HepG2 (cell line): ENCODE measurements around the gene EFNA4. TPM values are rescaled to one million over a fixed set of nuclear protein-coding genes. Genes with fewer than 3 reads are reported as not detected.
A peak's percentile ranks its signal among the peaks of the same experiment; 100 is the strongest.

ENCODE experiments used
- AKAP8 ChIP-seq: sonication (generic); formaldehyde crosslinking; IDR thresholded peaks from 2 replicates; pipeline ENCODE4 v1.5.1; 2020; ENCODE audit warnings: mild to moderate bottlenecking, missing genetic modification reagents
- BCL6 ChIP-seq: IDR thresholded peaks from 2 replicates; pipeline ENCODE4 v1.6.1; 2016; ENCODE audit warnings: missing genetic modification reagents, missing compliant biosample characterization
- E2F1 ChIP-seq: sonication (generic); formaldehyde crosslinking; IDR thresholded peaks from 2 replicates; pipeline ENCODE4 v1.5.0; 2020; ENCODE audit warnings: missing genetic modification reagents
- GFI1 ChIP-seq: sonication (generic); formaldehyde crosslinking; IDR thresholded peaks from 2 replicates; pipeline ENCODE4 v1.5.0; 2020; ENCODE audit warnings: missing genetic modification reagents, mild to moderate bottlenecking, borderline replicate concordance
- HNF1B ChIP-seq: sonication (generic); formaldehyde crosslinking; IDR thresholded peaks from 2 replicates; pipeline ENCODE4 v1.5.1; 2020; ENCODE audit warnings: mild to moderate bottlenecking, moderate library complexity, missing genetic modification reagents
- HOXA3 ChIP-seq: sonication (generic); formaldehyde crosslinking; IDR thresholded peaks from 2 replicates; pipeline ENCODE4 v1.5.0; 2020; ENCODE audit warnings: missing genetic modification reagents
- IRF2 ChIP-seq: IDR thresholded peaks from 2 replicates; pipeline ENCODE4 v1.6.1; 2018; ENCODE audit warnings: missing genetic modification reagents, missing compliant biosample characterization
- MYNN ChIP-seq: sonication (generic); formaldehyde crosslinking; IDR thresholded peaks from 2 replicates; pipeline ENCODE4 v1.4.0; 2020; ENCODE audit warnings: mild to moderate bottlenecking, low read depth, missing genetic modification reagents
- NRL ChIP-seq: sonication (generic); formaldehyde crosslinking; IDR thresholded peaks from 2 replicates; pipeline ENCODE4 v1.5.0; 2020; ENCODE audit warnings: missing genetic modification reagents, mild to moderate bottlenecking, moderate library complexity, borderline replicate concordance
- PRDM15 ChIP-seq: sonication (generic); formaldehyde crosslinking; IDR thresholded peaks from 2 replicates; pipeline ENCODE4 v1.4.0; 2020; ENCODE audit warnings: missing genetic modification reagents
- RARG ChIP-seq: sonication (generic); formaldehyde crosslinking; IDR thresholded peaks from 2 replicates; pipeline ENCODE4 v1.4.0; 2020; ENCODE audit warnings: low read depth, mild to moderate bottlenecking, missing genetic modification reagents
- RERE ChIP-seq: IDR thresholded peaks from 2 replicates; pipeline ENCODE4 v1.6.1; 2016; ENCODE audit warnings: low read depth, missing genetic modification reagents, missing compliant biosample characterization
- SKIL ChIP-seq: sonication (generic); formaldehyde crosslinking; IDR thresholded peaks from 2 replicates; pipeline ENCODE4 v1.8.0; 2022; ENCODE audit warnings: missing genetic modification reagents, mild to moderate bottlenecking, moderate library complexity, borderline replicate concordance
- YY1 ChIP-seq: IDR thresholded peaks from 2 replicates; pipeline ENCODE4 v1.6.1; 2011; ENCODE audit warnings: low read length, low read depth, moderate library complexity, mild to moderate bottlenecking; ENCODE audit not compliant: insufficient read depth, insufficient replicate concordance
- ZNF260 ChIP-seq: sonication (generic); formaldehyde crosslinking; IDR thresholded peaks from 2 replicates; pipeline ENCODE4 v1.4.0; 2020; ENCODE audit warnings: missing genetic modification reagents, low read depth, mild to moderate bottlenecking, borderline replicate concordance
- polyA plus RNA-seq, 8 experiments: library from polyadenylated mRNA; depleted of rRNA in 3 of 8; stranded (reverse) in 7 of 8; unstranded in 1 of 8; fragments of >200 nt; fragmentation: Illumina TruSeq in 4 of 8; extraction: Trizol in 4 of 8; gene quantifications; 2 replicates each; pipeline versions ENCODE4 v1.2.1 to v1.2.3, GENCODE V29; 2011 to 2016; ENCODE audit warnings: low read depth in 4 of 8, missing spikeins in 1 of 8, mixed read lengths in 1 of 8; ENCODE audit not compliant: insufficient read depth in 1 of 8
- total RNA-seq, 5 experiments: library from RNA; depleted of rRNA; stranded (reverse); fragments of >200 nt; fragmentation: Illumina TruSeq; extraction: Trizol; gene quantifications; 2 replicates each; pipeline ENCODE4 v1.2.3, GENCODE V29; 2016; ENCODE audit warnings: low read depth in 1 of 5

EFNA4 gene
- total and polyA plus RNA-seq, 2 of the 13 experiments (the other 11 are each of a cell fraction or from before 2014, with no cell fraction given) = 12.0 to 17.2 TPM

GRCh38 chr1:155086128-155086741 is 22.7 kb downstream of the EFNA4 start (continued):
- no peak for TF ChIP-seq SKIL
- no peak for TF ChIP-seq BCL6 (CRISPR knock-in tag)
- no peak for TF ChIP-seq PRDM15 (CRISPR knock-in tag)
- TF ChIP-seq GFI1 (CRISPR knock-in tag) = no peak
- no peak for TF ChIP-seq NRL (CRISPR knock-in tag)
- no peak for TF ChIP-seq E2F1 (CRISPR knock-in tag)
- TF ChIP-seq RERE (CRISPR knock-in tag) = no peak
- TF ChIP-seq HOXA3 (CRISPR knock-in tag) = peak; percentile 60
- no peak for TF ChIP-seq HNF1B (CRISPR knock-in tag)
- no peak for TF ChIP-seq ZNF260
- no peak for TF ChIP-seq IRF2
- TF ChIP-seq YY1 = no peak
- no peak for TF ChIP-seq MYNN (CRISPR knock-in tag)
- no peak for TF ChIP-seq AKAP8
- TF ChIP-seq RARG = no peak
